Nephron (organoid): ENCODE data around the gene ABCC3.

Source experiments
- H3K27ac Mint-ChIP-seq, 3 experiments: 2 replicates each; pipeline ENCODE4 v1.8.0; 2020; ENCODE audit warnings: mixed read lengths in 3 of 3, mild to moderate bottlenecking in 2 of 3, moderate library complexity in 1 of 3
- H3K27me3 Mint-ChIP-seq: 2 replicates; pipeline ENCODE4 v1.8.0; 2021; ENCODE audit warnings: low read depth, mild to moderate bottlenecking, moderate library complexity, mixed read lengths
- H3K36me3 Mint-ChIP-seq: 2 replicates; pipeline ENCODE4 v1.8.0; 2020; ENCODE audit warnings: low read depth, mixed read lengths
- H3K4me1 Mint-ChIP-seq: 2 replicates; pipeline ENCODE4 v1.8.0; 2020; ENCODE audit warnings: mixed read lengths
- H3K4me3 Mint-ChIP-seq, 3 experiments: 2 replicates each; pipeline ENCODE4 v1.8.0; 2020; ENCODE audit warnings: mild to moderate bottlenecking in 3 of 3, mixed read lengths in 3 of 3, moderate library complexity in 2 of 3
- H3K9me3 Mint-ChIP-seq: 2 replicates; pipeline ENCODE4 v1.8.0; 2020; ENCODE audit warnings: mixed read lengths
- TF ChIP-seq, protein P1 (sequence below), 3 experiments: fragments of 200-600 bp; sonication (generic); IDR thresholded peaks; one replicate each; pipeline ENCODE4 v1.5.0; 2021; ENCODE audit warnings: antibody characterized with exemption in 3 of 3; ENCODE audit not compliant: unreplicated experiment in 3 of 3

Gene ABCC3

DNA sequence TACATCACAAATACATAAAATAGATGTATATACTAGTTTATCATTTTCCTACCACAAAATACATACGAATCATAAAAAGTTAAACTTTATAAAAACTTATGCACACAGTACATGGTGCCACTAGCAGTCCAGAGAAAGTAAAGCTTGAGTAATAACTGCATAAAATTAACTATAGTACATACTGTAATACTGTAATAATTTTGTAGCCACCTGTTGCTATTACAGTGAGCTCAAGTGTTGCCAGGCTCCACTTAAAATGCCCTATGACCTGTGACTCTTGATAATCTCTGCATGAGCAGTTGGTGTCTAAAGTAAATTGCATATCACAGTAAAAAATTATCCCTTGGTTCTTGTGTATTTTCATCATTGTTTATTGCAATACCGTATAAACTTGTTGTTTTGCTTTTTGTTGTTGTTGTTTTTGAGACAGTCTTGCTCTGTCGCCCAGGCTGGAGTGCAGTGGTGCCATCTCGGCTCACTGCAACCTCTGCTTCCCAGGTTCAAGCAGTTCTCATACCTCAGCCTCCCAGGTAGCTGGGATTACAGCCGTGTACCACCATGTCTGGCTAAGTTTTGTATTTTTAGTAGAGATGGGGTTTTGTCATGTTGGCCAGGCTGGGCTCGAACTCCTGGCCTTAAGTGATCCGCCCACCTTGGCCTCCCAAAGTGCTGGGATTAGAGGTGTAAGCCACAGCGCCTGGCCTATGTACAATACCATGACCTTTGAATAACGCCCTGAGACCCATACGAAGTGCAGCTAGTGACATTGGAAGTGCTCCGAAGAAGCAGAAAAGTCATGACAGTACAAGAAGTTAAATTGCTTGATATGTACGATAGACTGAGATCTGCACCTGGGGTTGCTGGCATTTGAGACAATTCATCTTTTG, 91.3 kb downstream of the ABCC3 start:
- H3K36me3 Mint-ChIP-seq, result peaks cover 3% of the 10 kb centered on the region
- TF ChIP-seq, protein P1, sequence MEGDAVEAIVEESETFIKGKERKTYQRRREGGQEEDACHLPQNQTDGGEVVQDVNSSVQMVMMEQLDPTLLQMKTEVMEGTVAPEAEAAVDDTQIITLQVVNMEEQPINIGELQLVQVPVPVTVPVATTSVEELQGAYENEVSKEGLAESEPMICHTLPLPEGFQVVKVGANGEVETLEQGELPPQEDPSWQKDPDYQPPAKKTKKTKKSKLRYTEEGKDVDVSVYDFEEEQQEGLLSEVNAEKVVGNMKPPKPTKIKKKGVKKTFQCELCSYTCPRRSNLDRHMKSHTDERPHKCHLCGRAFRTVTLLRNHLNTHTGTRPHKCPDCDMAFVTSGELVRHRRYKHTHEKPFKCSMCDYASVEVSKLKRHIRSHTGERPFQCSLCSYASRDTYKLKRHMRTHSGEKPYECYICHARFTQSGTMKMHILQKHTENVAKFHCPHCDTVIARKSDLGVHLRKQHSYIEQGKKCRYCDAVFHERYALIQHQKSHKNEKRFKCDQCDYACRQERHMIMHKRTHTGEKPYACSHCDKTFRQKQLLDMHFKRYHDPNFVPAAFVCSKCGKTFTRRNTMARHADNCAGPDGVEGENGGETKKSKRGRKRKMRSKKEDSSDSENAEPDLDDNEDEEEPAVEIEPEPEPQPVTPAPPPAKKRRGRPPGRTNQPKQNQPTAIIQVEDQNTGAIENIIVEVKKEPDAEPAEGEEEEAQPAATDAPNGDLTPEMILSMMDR (IDR thresholded peaks at IDR 0.05; ENCODE audit: unreplicated experiment in 3 of 3), result no peak

DNA sequence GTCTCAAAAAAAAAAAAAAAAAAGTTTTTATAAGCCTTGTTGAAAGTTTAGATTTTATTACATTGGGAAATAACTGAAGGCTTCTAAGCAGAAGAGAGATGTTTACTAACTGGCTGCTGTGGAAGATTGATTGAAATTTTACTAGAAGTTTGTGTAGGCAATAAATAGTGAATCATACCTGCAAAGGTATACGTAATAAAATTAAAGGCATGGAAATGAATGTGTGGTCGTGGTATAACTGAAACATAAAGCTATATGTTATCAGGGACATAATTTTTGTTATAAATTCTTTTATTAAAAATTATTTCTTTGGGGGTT, 93.4 kb downstream of the ABCC3 start:
- no peak overlapping the region for H3K4me3 Mint-ChIP-seq
- H3K9me3 Mint-ChIP-seq, result no peaks in the 10 kb centered on the region
- no peak overlapping the region for H3K27ac Mint-ChIP-seq
- TF ChIP-seq, protein P1 (IDR thresholded peaks at IDR 0.05; ENCODE audit: unreplicated experiment in 3 of 3), result no peak
- H3K36me3 Mint-ChIP-seq, result no peaks in the 10 kb centered on the region
- no peaks in the 10 kb centered on the region for H3K27me3 Mint-ChIP-seq
- peaks cover 24% of the 10 kb centered on the region for H3K4me1 Mint-ChIP-seq

More for the DNA sequence above, 91.3 kb downstream of the ABCC3 start:
- Mint-ChIP-seq H3K27me3 (no peaks in the 10 kb centered on the region), H3K4me1 (peaks cover 32% of the 10 kb centered on the region), H3K4me3 (no peak overlapping the region), H3K9me3 (no peaks in the 10 kb centered on the region), H3K27ac (peak overlapping the region in 1 of 3 experiments; percentile 57)

DNA sequence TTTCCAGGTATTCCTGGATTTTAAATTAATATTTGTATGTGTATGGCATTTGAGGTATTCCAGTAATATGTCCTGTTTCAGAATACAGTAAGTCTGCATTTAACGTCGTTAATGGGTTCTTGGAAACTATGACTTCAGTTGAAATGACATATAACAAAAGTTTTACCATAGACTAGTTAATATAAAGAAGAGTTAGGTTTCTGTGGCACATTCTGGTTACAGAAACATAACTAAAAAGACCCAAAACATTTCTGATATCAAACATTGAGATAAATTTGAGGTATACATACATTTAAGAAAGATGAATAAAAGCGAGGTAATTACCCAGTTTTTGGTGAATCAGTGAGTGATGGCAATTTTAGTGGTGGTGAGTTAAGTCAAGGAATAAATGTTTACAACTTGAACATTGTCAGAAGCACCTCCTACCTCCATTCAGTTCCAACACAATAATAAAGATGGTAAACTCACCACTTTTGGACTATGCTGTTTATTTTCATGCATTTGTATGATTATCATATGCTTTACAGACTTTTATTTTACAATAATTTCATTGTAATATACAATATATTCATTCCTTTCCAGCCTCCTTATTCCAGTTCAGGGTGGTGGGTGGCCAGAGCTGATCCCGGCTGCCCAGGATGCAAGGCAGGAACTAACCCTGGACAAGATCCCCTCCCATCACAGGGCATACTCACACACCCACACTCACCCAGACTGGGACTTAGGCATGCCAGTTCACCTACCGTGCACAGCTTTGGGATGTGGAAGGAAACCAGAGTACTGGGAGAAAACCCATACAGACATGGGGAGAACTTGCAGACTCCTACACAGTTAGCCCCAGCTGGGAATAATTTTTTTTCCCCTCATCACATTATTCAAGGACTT, 94.4 kb downstream of the ABCC3 start:
- H3K27me3 Mint-ChIP-seq, result no peaks in the 10 kb centered on the region
- no peaks in the 10 kb centered on the region for H3K9me3 Mint-ChIP-seq
- H3K4me3 Mint-ChIP-seq, result no peak overlapping the region
- TF ChIP-seq, protein P1 (IDR thresholded peaks at IDR 0.05; ENCODE audit: unreplicated experiment in 3 of 3), result no peak
- no peaks in the 10 kb centered on the region for H3K36me3 Mint-ChIP-seq
- peaks cover 23% of the 10 kb centered on the region for H3K4me1 Mint-ChIP-seq
- peak overlapping the region in 1 of 3 experiments; percentile 27 for H3K27ac Mint-ChIP-seq

DNA sequence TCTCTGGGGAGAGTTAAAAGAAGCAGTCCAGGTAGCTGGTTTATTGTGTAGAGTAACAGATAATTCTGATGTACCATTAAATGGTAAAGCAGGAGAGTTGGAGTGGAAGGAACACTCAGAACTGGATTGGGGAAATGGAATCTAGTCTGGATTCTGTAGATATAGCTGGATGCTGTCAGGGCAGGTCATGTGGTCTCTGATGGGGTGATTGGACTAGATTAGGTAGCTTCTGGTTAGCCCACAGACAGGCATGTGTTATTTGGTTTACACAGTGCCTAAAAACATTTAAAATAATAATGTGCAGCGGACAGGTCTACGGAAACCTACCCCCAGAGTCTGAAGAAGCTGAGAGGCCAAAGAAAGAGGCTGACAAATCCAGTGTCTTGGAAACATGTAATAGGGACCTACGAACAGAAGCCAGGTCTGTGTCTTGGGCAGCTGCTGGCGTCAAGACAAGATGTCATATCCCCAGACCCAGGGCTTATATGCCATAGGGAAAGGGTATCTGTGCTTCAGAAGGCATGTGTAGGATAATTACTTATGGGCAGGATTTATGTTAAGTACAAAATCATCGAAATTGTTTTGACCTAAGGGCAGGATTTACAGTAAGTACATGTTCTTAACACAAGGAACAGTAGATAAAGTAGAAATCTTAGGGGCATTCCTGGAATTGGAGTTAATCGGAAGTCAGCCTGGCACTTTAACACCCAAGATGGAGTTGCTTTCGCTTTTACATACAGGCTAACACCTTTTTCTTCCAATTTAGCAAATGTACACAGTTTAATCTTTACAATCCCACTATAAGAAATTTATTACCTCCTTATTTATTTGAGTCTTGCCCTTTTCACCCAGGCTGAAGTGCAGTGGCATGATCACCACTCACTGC, 97.1 kb downstream of the ABCC3 start:
- Mint-ChIP-seq H3K27me3 (no peaks in the 10 kb centered on the region), H3K36me3 (peaks cover 10% of the 10 kb centered on the region), H3K4me1 (peaks cover 23% of the 10 kb centered on the region)

DNA sequence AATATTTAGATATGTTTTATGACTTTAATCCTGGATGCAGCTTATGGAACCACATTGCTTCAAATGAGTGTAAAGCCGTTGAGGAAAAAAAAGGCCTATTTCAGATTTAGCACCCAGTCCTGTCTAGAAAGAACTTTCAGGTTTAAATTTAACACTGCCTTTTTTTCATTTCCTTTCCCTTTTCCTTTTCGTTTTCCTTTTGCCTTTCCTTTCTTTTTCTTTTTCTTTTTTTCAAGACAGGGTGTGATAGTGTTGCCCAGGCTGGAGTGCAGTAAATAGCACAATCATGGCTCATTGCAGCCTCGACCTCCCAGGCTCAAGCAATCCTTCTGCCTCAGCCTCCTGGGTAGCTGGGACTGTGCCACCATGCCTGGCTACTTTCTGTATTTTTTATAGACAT, 100.6 kb downstream of the ABCC3 start:
- Mint-ChIP-seq H3K4me3 (no peak overlapping the region), H3K27ac (no peak overlapping the region), H3K9me3 (no peaks in the 10 kb centered on the region), H3K27me3 (no peaks in the 10 kb centered on the region), H3K36me3 (peaks cover 41% of the 10 kb centered on the region), H3K4me1 (peaks cover 10% of the 10 kb centered on the region)
- TF ChIP-seq, protein P1 (IDR thresholded peaks at IDR 0.05; ENCODE audit: unreplicated experiment in 3 of 3), result no peak

More for the DNA sequence above, 97.1 kb downstream of the ABCC3 start:
- Mint-ChIP-seq H3K4me3 (no peak overlapping the region), H3K27ac (peak overlapping the region in 1 of 3 experiments; percentile 5), H3K9me3 (no peaks in the 10 kb centered on the region)
- TF ChIP-seq, protein P1 (IDR thresholded peaks at IDR 0.05; ENCODE audit: unreplicated experiment in 3 of 3), result no peak
